GM18526 (cell line): ENCODE data around the gene TCF25.

Experiments used
- POLR2A ChIP-seq: IDR thresholded peaks from 3 replicates; pipeline ENCODE4 v1.6.1; 2011; ENCODE audit not compliant: insufficient read length; ENCODE audit errors: extremely low read depth

Gene TCF25

GRCh38 chr16:89931964-89932363 lies 58.6 kb downstream of the TCF25 start:
- TF ChIP-seq POLR2A: no peak

- TF ChIP-seq POLR2A: no peak
These were observed 61.5 kb downstream of the TCF25 start for GRCh38 chr16:89934611-89935553.

DNA sequence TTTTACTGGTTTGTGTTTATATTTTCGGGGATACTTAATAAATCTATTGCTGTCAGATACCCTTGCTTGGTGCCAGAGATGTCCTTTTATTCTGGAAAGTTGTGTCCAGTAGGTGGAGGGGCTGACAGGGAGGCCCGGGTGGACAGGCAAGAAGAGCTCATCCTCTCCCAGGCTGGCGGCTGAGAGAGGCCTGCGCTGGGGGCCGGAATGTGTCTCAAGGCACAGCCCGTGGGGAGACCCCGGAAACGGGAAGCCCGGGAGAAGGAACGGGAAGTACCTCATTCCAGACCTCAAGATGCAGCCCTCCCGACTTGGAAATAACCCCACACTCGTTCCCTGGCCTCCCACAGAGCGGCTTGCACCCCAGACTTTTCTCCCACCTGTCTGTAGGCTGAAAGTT lies 62.6 kb downstream of the TCF25 start:
- TF ChIP-seq POLR2A: no peak

- no peak for TF ChIP-seq POLR2A
These were observed 63.1 kb downstream of the TCF25 start for GRCh38 chr16:89936508-89936907.

GRCh38 chr16:89936981-89937380 lies 63.6 kb downstream of the TCF25 start:
- TF ChIP-seq POLR2A: no peak

GRCh38 chr16:89938175-89938885 lies 64.9 kb downstream of the TCF25 start:
- TF ChIP-seq POLR2A: no peak

GRCh38 chr16:89944773-89945172 lies 71.4 kb downstream of the TCF25 start:
- no peak for TF ChIP-seq POLR2A

DNA sequence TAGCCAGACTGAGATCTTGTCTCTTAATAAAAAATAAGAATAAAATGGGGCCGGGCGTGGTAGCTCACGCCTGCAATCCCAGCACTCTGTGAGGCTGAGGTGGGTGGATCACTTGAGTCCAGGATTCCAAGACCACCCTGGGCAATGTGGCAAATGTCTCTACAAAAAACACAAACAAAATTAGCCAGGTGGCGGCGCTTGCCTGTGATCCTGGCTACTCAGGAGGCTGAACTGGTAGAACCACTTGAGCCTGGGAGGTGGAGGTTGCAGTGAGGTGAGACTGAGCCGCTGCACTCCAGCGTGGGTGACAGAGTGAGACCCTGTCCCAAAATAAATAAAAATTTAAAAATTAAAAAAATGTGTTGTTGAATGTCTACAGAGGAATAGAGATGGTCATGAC lies 72.3 kb downstream of the TCF25 start:
- TF ChIP-seq POLR2A: no peak

DNA sequence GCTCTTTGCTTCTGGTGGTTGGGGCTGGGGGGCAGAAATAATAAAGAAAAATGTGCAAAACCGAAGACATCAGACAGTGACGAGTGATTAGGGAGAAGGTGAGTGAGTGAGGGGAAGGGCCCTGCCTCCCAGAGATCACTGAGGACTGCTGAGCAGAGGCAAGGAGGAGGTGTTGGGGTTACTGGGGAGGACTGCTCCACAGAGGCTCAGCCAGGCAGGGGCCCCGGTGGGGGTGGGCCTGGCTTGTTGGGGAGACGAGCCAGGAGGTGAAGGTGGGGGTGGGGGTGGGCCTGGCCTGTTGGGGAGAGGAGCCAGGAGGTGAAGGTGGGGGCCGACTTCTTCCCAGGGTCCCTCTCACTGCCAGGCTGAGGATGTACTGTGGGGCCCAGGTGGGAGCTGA lies 73.1 kb downstream of the TCF25 start:
- no peak for TF ChIP-seq POLR2A

GRCh38 chr16:89949121-89949742 lies 75.8 kb downstream of the TCF25 start:
- TF ChIP-seq POLR2A: no peak

DNA sequence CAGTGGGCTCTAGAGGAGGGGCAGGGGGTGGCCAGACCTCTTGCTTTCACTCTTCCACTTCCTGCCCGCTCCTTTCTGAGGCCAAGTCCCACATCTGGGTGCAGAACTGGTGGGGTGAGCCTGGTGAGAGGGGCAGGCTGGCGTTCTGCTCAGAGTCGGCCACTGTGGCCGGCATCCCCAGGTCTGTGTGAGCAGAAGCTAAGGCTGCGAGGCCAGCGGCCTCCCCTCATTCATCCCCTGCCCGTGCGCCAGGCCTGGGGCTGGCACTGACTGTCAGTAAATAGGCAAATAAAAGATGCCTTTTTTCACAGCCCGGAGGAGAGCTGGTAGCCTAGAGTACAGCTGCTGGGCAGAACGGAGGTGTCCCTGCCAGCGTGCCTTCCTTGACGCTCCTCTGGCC lies 76.4 kb downstream of the TCF25 start:
- TF ChIP-seq POLR2A: no peak

- no peak for TF ChIP-seq POLR2A
These were observed 78.1 kb downstream of the TCF25 start for GRCh38 chr16:89951509-89951908.

DNA sequence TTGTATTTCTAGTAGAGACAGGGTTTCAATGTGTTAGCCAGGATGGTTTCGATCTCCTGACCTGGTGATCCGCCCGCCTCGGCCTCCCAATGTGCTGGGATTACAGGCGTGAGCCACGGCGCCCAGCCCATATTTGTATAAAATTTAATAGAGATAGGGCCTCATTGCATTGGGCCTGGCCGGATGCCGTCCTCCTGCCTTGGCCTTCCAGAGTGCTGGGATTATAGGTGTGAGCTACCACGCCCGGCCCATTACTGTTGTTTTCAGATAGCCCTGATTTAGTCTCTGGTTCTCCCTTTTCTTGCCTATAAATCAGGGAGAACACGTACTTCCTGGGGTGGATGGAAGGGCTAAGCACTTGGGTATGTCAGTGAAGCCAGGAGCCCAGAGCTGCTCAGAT lies 78.7 kb downstream of the TCF25 start:
- no peak for TF ChIP-seq POLR2A

DNA sequence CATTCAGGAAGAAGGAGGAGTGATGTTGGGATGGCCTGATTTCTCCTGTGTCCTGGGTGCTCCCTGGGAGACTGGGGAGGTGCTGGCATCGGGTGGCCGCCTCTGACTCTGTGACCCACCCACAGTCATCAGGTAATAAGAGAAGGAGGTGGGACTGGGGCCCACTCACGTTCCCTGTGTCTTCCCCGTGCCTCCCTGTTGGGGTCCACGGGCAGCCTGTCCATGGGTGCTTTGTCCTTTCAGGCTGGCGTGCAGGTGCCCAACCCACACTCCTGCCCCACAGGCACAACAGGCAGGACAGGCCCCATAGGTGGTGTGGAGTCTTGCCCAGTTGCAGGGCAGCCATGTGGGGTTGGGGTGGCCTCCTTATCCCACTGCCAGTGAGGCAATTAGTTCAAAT lies 79.2 kb downstream of the TCF25 start:
- TF ChIP-seq POLR2A: no peak

- no peak for TF ChIP-seq POLR2A
These were observed 80.4 kb downstream of the TCF25 start for GRCh38 chr16:89953671-89954406.
